ENCODE data around the gene IARS1.

IARS1 gene

GRCh38 chr9:92295827-92296258 is 2.3 kb upstream of the IARS1 start:
- no peak for DNase-seq (ENCODE audit: low read depth in 1 of 2, low spot score in 1 of 2)

GRCh38 chr9:92295240-92295790 is 1.8 kb upstream of the IARS1 start:
- no peak for DNase-seq (ENCODE audit: low read depth in 1 of 2, low spot score in 1 of 2)

- DNase-seq (ENCODE audit: low read depth in 1 of 2, low spot score in 1 of 2): no peak
Measured at GRCh38 chr9:92294297-92294676, 790 bp upstream of the IARS1 start.

GRCh38 chr9:92293075-92293354 is 482 bp downstream of the IARS1 start:
- no peak for DNase-seq (ENCODE audit: low read depth in 1 of 2, low spot score in 1 of 2)

- DNase-seq (ENCODE audit: low read depth in 1 of 2, low spot score in 1 of 2): no peak
Measured at GRCh38 chr9:92292338-92293074, 991 bp downstream of the IARS1 start.

GRCh38 chr9:92291577-92291976 is 1.9 kb downstream of the IARS1 start:
- DNase-seq (ENCODE audit: low read depth in 1 of 2, low spot score in 1 of 2): no peak

GRCh38 chr9:92290785-92291429 is 2.6 kb downstream of the IARS1 start:
- no peak for DNase-seq (ENCODE audit: low read depth in 1 of 2, low spot score in 1 of 2)

- no peak for DNase-seq (ENCODE audit: low read depth in 1 of 2, low spot score in 1 of 2)
Measured at GRCh38 chr9:92289708-92290390, 3.6 kb downstream of the IARS1 start.

- no peak for DNase-seq (ENCODE audit: low read depth in 1 of 2, low spot score in 1 of 2)
Measured at GRCh38 chr9:92279302-92279701, 14.2 kb downstream of the IARS1 start.

- no peak for DNase-seq (ENCODE audit: low read depth in 1 of 2, low spot score in 1 of 2)
Measured at GRCh38 chr9:92278110-92278509, 15.4 kb downstream of the IARS1 start.

GRCh38 chr9:92276331-92277032 is 17.0 kb downstream of the IARS1 start:
- DNase-seq (ENCODE audit: low read depth in 1 of 2, low spot score in 1 of 2): no peak

- DNase-seq (ENCODE audit: low read depth in 1 of 2, low spot score in 1 of 2): no peak
Measured at GRCh38 chr9:92275541-92275940, 18.0 kb downstream of the IARS1 start.

- DNase-seq (ENCODE audit: low read depth in 1 of 2, low spot score in 1 of 2): no peak
Measured at GRCh38 chr9:92270511-92270910, 23.0 kb downstream of the IARS1 start.

GRCh38 chr9:92266486-92266885 is 27.0 kb downstream of the IARS1 start:
- DNase-seq (ENCODE audit: low read depth in 1 of 2, low spot score in 1 of 2): no peak

GRCh38 chr9:92265154-92265553 is 28.3 kb downstream of the IARS1 start:
- no peak for DNase-seq (ENCODE audit: low read depth in 1 of 2, low spot score in 1 of 2)

GRCh38 chr9:92263131-92263530 is 30.4 kb downstream of the IARS1 start:
- no peak for DNase-seq (ENCODE audit: low read depth in 1 of 2, low spot score in 1 of 2)

- DNase-seq (ENCODE audit: low read depth in 1 of 2, low spot score in 1 of 2): no peak
Measured at GRCh38 chr9:92257327-92257726, 36.2 kb downstream of the IARS1 start.

GRCh38 chr9:92254381-92255337 is 38.8 kb downstream of the IARS1 start:
- DNase-seq (ENCODE audit: low read depth in 1 of 2, low spot score in 1 of 2): no peak

GRCh38 chr9:92253656-92254055 is 39.8 kb downstream of the IARS1 start:
- DNase-seq (ENCODE audit: low read depth in 1 of 2, low spot score in 1 of 2): no peak

GRCh38 chr9:92247981-92248380 is 45.5 kb downstream of the IARS1 start:
- DNase-seq (ENCODE audit: low read depth in 1 of 2, low spot score in 1 of 2): no peak

All from stimulated activated CD4-positive, alpha-beta T cell treated with anti-CD3 and anti-CD28 coated beads, Interleukin-15, amount 100 ng/mL, for 1 hour (primary cell).